SK-N-MC (cell line): ENCODE data around the gene DPM2.

ENCODE experiments used
- EZH2 ChIP-seq: fragments of 200-600 bp; sonication (generic); IDR thresholded peaks from one replicate; pipeline ENCODE4 v1.6.1; 2017; ENCODE audit warnings: antibody characterized with exemption
- FOXP2 ChIP-seq: optimal IDR thresholded peaks from 2 replicates; pipeline ENCODE3; 2011; ENCODE audit warnings: mild to moderate bottlenecking, moderate library complexity; ENCODE audit not compliant: insufficient read depth; ENCODE audit errors: extremely low read length, control extremely low read depth
- POLR2AphosphoS5 ChIP-seq: IDR thresholded peaks from 2 replicates; pipeline ENCODE4 v1.6.1; 2012; ENCODE audit warnings: mild to moderate bottlenecking, low read depth, low read length, borderline replicate concordance

DNA sequence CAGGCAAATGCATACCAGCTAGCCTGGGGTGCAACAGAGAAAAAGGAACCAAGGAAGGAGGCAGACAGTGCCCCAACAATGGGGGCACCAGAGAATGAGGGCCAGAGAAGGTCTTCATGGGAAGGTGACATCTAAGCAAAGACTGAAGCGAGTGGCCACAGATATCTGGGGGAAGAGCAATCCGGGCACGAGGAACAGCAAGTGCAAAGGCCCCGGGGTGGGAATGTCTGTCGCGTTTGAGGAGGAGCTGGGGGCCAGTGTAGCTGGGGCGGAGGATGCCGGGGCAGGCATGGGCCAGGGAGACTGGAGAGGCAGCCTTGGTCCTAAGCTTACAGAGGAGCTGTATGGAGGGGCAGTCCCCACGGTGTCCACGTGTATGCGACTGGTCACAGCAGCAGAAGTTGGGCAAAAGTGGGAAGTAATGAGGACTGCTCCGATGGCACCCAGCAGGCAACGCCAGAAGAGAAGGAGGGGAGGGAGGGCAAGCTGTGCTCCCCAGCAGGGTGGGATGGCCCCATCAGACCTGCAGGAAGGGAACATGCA lies 24.0 kb upstream of the DPM2 start:
- TF ChIP-seq FOXP2 (no peak), EZH2 (no peak), POLR2AphosphoS5 (no peak)
